Endodermal cell (in vitro differentiated cells): ENCODE results near the gene OR2V2. TPM values are rescaled to one million over a fixed set of nuclear protein-coding genes. Genes with fewer than 3 reads are reported as not detected.
"Not testable (repeated sequence)": the region's sequence is repeated elsewhere in the genome, so short reads cannot be mapped to it uniquely, and the experiment has no call there.

Experiments
- DNase-seq: peaks from one replicate; pipeline ENCODE4 v3.0.0-alpha.2; 2017
- H3K27ac ChIP-seq: 2 replicates; pipeline ENCODE4 v1.5.1; 2013; ENCODE audit warnings: mild to moderate bottlenecking, low read depth, low read length, moderate library complexity
- H3K27me3 ChIP-seq: 2 replicates; pipeline ENCODE4 v1.6.1; 2013; ENCODE audit warnings: mild to moderate bottlenecking, low read length, moderate library complexity; ENCODE audit not compliant: insufficient read depth, control insufficient read depth, poor library complexity, severe bottlenecking
- H3K36me3 ChIP-seq: 2 replicates; pipeline ENCODE4 v1.7.0; 2013; ENCODE audit warnings: mild to moderate bottlenecking, low read length, moderate library complexity; ENCODE audit not compliant: control insufficient read depth, insufficient read depth
- H3K4me1 ChIP-seq: one replicate; pipeline ENCODE4 v1.7.0; 2013; ENCODE audit warnings: low read length; ENCODE audit not compliant: control insufficient read depth, insufficient read depth
- H3K4me3 ChIP-seq: 2 replicates; pipeline ENCODE4 v1.5.1; 2013; ENCODE audit warnings: mild to moderate bottlenecking, low read length, moderate library complexity
- H3K9ac ChIP-seq: 2 replicates; pipeline ENCODE4 v1.6.1; 2013; ENCODE audit warnings: mild to moderate bottlenecking, low read length, moderate library complexity; ENCODE audit not compliant: poor library complexity, severe bottlenecking; ENCODE audit errors: extremely low read depth
- H3K9me3 ChIP-seq: 2 replicates; pipeline ENCODE4 v1.6.1; 2013; ENCODE audit warnings: mild to moderate bottlenecking, low read length, moderate library complexity; ENCODE audit not compliant: control insufficient read depth
- H3K27ac Mint-ChIP-seq: 2 replicates; pipeline ENCODE4 v1.8.0; 2020; ENCODE audit warnings: mixed read lengths
- H3K27me3 Mint-ChIP-seq: 2 replicates; pipeline ENCODE4 v1.8.0; 2021; ENCODE audit warnings: mild to moderate bottlenecking, mixed read lengths; ENCODE audit not compliant: insufficient read depth
- H3K36me3 Mint-ChIP-seq: 2 replicates; pipeline ENCODE4 v1.8.0; 2020; ENCODE audit warnings: low read depth, mixed read lengths
- H3K4me1 Mint-ChIP-seq: 2 replicates; pipeline ENCODE4 v1.8.0; 2020; ENCODE audit warnings: mixed read lengths
- H3K4me3 Mint-ChIP-seq: 2 replicates; pipeline ENCODE4 v1.8.0; 2020; ENCODE audit warnings: mild to moderate bottlenecking, moderate library complexity, mixed read lengths
- H3K9me3 Mint-ChIP-seq: 2 replicates; pipeline ENCODE4 v1.8.0; 2020; ENCODE audit warnings: mild to moderate bottlenecking, mixed read lengths
- CTCF ChIP-seq: fragments of 200-600 bp; sonication (generic); conservative IDR thresholded peaks from 2 replicates; pipeline ENCODE4 v1.5.0; 2021; ENCODE audit warnings: antibody characterized with exemption, mild to moderate bottlenecking
- WGBS, 2 experiments: methylation state at CpG; one replicate each; pipeline versions ENCODE4 v1.1.5 to v1.1.7; 2013; ENCODE audit warnings: missing lambda C conversion rate in 2 of 2, mixed read lengths in 1 of 2; ENCODE audit not compliant: insufficient coverage in 1 of 2, insufficient read length in 1 of 2; 5-methylcytosine and 5-hydroxymethylcytosine counted together
- long read RNA-seq, 4 experiments: library from polyadenylated mRNA in 2 of 4; library from RNA in 1 of 4; library from capped mRNA in 1 of 4; stranded (forward) in 3 of 4; unstranded in 1 of 4; transcript quantifications; one replicate each; pipeline ENCODE4 v2.0.0, GENCODE V29; 2020 to 2021; ENCODE audit warnings: inconsistent platforms in 1 of 4
- polyA plus RNA-seq, 2 experiments: library from polyadenylated mRNA; stranded (reverse); fragments of 50-300 nt; gene quantifications; one replicate each; pipeline ENCODE4 v1.2.3, GENCODE V29; 2013
- total RNA-seq, 2 donors: library from RNA; stranded (reverse); fragmentation: NEBNext Ultra II Directional in 1 of 2; extraction: Animal tissue kit (Norgen Biotek cat#: 25700) in 1 of 2; gene quantifications; 2 replicates in 1 of 2; 3 replicates in 1 of 2; pipeline ENCODE4 v1.2.1, GENCODE V29; 2021

OR2V2 gene
- total RNA-seq = not detected
- not detected for polyA plus RNA-seq (2013, experiment 1 of 2)
- not detected for polyA plus RNA-seq (2013, experiment 2 of 2)
- long read RNA-seq, experiment 1 = 0 reads
- long read RNA-seq, experiment 2 = 0 reads
- long read RNA-seq, experiment 3 = 0 reads
- long read RNA-seq, experiment 4 = 0 reads

GRCh38 chr5:181146927-181147636 lies at the start of gene OR2V2:
TSS of gene OR2V2 (plus strand) at chr5:181147586. CDS start at chr5:181154943, 7,357 bp downstream.
- not testable (repeated sequence) for H3K36me3 Mint-ChIP-seq, H3K4me3 Mint-ChIP-seq, H3K36me3 ChIP-seq, H3K4me3 ChIP-seq, H3K4me1 ChIP-seq, H3K27me3 ChIP-seq, DNase-seq, H3K9ac ChIP-seq, H3K27ac Mint-ChIP-seq, H3K4me1 Mint-ChIP-seq, H3K27ac ChIP-seq
- 43 to 50% methylated on average over 4 to 7 of the region's 7 CpGs for WGBS, 2 experiments
- H3K9me3 Mint-ChIP-seq = peaks cover 17% of the 10 kb centered on the region
- H3K9me3 ChIP-seq = peaks cover 22% of the 10 kb centered on the region
- peaks cover 45% of the 10 kb centered on the region for H3K27me3 Mint-ChIP-seq

GRCh38 chr5:181097759-181098491 lies 49.5 kb upstream of the OR2V2 start:
- H3K36me3 Mint-ChIP-seq, H3K36me3 ChIP-seq, H3K4me1 Mint-ChIP-seq, H3K4me3 ChIP-seq, H3K4me1 ChIP-seq, H3K9ac ChIP-seq, H3K9me3 Mint-ChIP-seq, H3K9me3 ChIP-seq, H3K27ac Mint-ChIP-seq, H3K27ac ChIP-seq, H3K4me3 Mint-ChIP-seq: not testable (repeated sequence)
- peaks cover 21% of the 10 kb centered on the region for H3K27me3 Mint-ChIP-seq
- no CpG with 5 or more reads among the region's 56 CpGs for WGBS, 2 experiments
- peaks cover 18% of the 10 kb centered on the region for H3K27me3 ChIP-seq
- peak; percentile 39 for DNase-seq

GRCh38 chr5:181098762-181099601 lies 48.4 kb upstream of the OR2V2 start:
- H3K4me1 Mint-ChIP-seq = peaks cover under 1% of the 10 kb centered on the region
- WGBS, 2 experiments = 42 to 57% methylated on average over 17 to 21 of the region's 22 CpGs
- H3K4me3 Mint-ChIP-seq = peak overlapping the region; percentile 18
- H3K27ac ChIP-seq = no peak overlapping the region
- H3K27me3 Mint-ChIP-seq = peaks cover 28% of the 10 kb centered on the region
- no peak overlapping the region for H3K4me3 ChIP-seq
- DNase-seq = peak; percentile 63
- no peaks in the 10 kb centered on the region for H3K9me3 Mint-ChIP-seq
- peaks cover 18% of the 10 kb centered on the region for H3K27me3 ChIP-seq
- H3K9ac ChIP-seq = no peak overlapping the region
- no peaks in the 10 kb centered on the region for H3K4me1 ChIP-seq
- no peaks in the 10 kb centered on the region for H3K36me3 Mint-ChIP-seq
- no peak for TF ChIP-seq CTCF
- H3K27ac Mint-ChIP-seq = no peak overlapping the region
- H3K9me3 ChIP-seq = no peaks in the 10 kb centered on the region
- no peaks in the 10 kb centered on the region for H3K36me3 ChIP-seq
